Skeletal muscle satellite cell (primary cell): ENCODE data around the gene RENBP.

ENCODE experiments used
- H3K27me3 ChIP-seq: 2 replicates; pipeline ENCODE4 v1.7.0; 2013; ENCODE audit warnings: low read length; ENCODE audit not compliant: control insufficient read depth, insufficient read depth
- H3K36me3 ChIP-seq: 2 replicates; pipeline ENCODE4 v1.7.0; 2013; ENCODE audit warnings: mild to moderate bottlenecking, control low read depth, low read length; ENCODE audit not compliant: insufficient read depth
- H3K4me1 ChIP-seq: 2 replicates; pipeline ENCODE4 v1.7.0; 2013; ENCODE audit warnings: low read length; ENCODE audit not compliant: control insufficient read depth, insufficient read depth
- H3K4me2 ChIP-seq: 2 replicates; pipeline ENCODE4 v1.7.0; 2013; ENCODE audit warnings: mild to moderate bottlenecking, low read length
- H3K4me3 ChIP-seq: 2 replicates; pipeline ENCODE4 v1.7.0; 2013; ENCODE audit warnings: low read length
- H3K9ac ChIP-seq: 2 replicates; pipeline ENCODE4 v1.7.0; 2013; ENCODE audit warnings: mild to moderate bottlenecking, low read depth, low read length, moderate library complexity
- H3K9me3 ChIP-seq: replicated peaks from 2 replicates; pipeline ENCODE4 v1.7.0; 2013; ENCODE audit warnings: mild to moderate bottlenecking, control low read depth, low read length

Gene RENBP

DNA sequence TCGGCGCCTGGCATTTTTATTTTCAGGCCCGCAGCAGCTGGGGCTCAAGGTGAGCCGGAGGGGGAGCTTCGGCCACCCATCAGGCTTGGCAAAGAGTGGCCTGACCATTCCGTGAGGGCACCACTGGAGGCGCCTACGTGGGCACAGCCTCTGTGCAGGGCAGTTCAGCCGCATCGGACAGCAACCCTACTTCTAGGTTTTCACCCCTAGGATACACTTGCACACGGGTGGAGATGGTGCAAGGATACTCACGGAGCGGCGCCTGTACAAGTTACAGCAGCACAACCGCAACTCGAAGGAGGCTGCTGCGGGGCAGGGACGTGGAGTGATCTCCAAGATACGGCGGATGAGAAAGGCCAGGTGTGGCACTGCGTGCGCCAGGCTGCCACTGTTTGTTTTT is 16.3 kb upstream of the RENBP start:
- H3K4me2 ChIP-seq, result no peak overlapping the region
- peaks cover 59% of the 10 kb centered on the region for H3K36me3 ChIP-seq
- no peaks in the 10 kb centered on the region for H3K9me3 ChIP-seq

DNA sequence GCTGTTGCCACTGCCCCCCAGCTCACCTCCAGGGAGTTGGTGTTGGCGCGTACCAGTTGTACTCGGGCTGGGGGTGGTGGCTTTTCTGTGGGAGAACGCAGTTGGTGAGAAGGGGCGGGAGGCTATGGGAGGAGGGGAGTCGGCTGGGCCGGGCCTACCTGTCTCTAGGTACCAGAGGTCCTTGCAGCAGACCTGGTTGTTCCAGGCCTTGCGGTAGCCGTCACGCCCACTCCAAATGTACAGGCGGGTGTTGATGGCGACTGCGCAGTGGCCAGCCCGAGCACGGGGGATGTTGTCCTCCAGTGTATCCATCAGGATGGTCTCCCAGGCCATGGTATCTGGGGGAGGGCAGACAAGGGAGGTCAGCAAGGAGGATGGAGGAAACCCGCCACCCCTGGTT is 15.6 kb upstream of the RENBP start:
- H3K4me1 ChIP-seq, result no peaks in the 10 kb centered on the region
- H3K36me3 ChIP-seq, result peaks cover 64% of the 10 kb centered on the region
- no peaks in the 10 kb centered on the region for H3K9me3 ChIP-seq
- H3K4me2 ChIP-seq, result no peak overlapping the region
- H3K27me3 ChIP-seq, result no peaks in the 10 kb centered on the region
- no peak overlapping the region for H3K4me3 ChIP-seq
- no peak overlapping the region for H3K9ac ChIP-seq

More for the DNA sequence above, 16.3 kb upstream of the RENBP start:
- H3K4me1 ChIP-seq, result peaks cover under 1% of the 10 kb centered on the region
- H3K9ac ChIP-seq, result no peak overlapping the region
- H3K4me3 ChIP-seq, result no peak overlapping the region
- no peaks in the 10 kb centered on the region for H3K27me3 ChIP-seq

DNA sequence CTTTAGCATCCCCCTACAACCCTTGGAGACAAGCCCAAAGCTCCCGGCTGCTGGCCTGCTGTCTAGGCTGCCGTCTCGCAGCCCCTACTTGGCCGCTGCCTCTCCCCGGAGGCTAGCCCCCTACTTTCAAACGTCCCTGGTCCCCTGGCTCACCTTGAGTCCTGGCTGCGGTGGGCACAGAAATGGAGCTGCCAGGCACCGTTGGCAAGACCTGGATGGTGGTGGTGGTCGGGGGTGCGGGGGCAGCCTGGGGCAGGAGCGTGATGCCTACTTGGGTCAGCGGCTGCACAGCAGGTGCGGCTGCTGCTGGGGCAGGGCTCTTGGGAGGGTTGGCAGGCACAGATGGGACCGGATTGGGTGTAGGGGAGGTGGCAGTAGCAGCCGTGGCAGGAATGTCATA is 15.2 kb upstream of the RENBP start:
- Histone ChIP-seq H3K27me3 (no peaks in the 10 kb centered on the region), H3K9ac (no peak overlapping the region), H3K4me2 (no peak overlapping the region), H3K36me3 (peaks cover 68% of the 10 kb centered on the region), H3K4me3 (no peak overlapping the region), H3K4me1 (no peaks in the 10 kb centered on the region), H3K9me3 (no peaks in the 10 kb centered on the region)

DNA sequence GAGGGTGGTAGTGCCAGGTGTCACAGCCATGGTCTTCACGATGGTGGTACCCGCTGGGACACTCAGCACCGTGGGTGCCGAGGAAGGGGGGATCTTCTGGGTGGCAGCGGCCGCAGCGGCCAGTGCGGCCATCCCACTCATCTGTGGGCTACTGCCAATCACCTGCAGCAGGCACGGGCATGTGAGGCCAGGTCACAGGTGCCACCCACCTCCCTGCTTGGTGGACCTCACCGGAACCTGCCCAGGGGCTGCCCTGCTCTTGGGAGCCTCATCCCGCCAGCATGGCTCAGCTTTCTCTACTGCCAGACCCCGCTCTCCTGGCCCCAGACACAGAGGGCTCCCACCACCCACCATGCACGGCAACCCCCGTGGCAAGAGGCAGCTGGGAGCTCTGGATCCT is 14.2 kb upstream of the RENBP start:
- no peaks in the 10 kb centered on the region for H3K4me1 ChIP-seq
- H3K9ac ChIP-seq, result no peak overlapping the region
- H3K27me3 ChIP-seq, result no peaks in the 10 kb centered on the region
- H3K36me3 ChIP-seq, result peaks cover 71% of the 10 kb centered on the region
- H3K4me3 ChIP-seq, result no peak overlapping the region
- H3K4me2 ChIP-seq, result no peak overlapping the region
- H3K9me3 ChIP-seq, result no peaks in the 10 kb centered on the region

DNA sequence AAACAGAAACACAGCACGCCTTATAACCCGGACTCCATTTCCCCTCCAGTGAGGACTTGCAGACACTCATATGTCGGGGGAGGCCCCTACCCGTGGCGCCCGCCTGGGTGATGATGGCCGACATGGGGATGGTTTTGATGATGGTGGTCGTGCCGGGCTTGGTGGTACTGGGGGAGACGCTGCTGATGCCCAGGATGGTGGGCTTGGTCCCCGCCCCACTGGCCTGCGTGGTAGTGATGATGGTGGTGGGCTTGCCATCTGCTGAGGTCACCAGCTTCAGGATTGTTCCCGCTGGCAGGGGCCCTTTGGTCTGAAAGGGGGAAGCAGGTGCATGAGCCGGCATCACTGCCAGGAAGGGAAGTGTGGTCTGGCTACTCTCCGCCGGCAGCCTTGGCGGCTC is 12.8 kb upstream of the RENBP start:
- Histone ChIP-seq H3K4me1 (peaks cover 3% of the 10 kb centered on the region), H3K4me2 (no peak overlapping the region), H3K9me3 (no peaks in the 10 kb centered on the region), H3K9ac (no peak overlapping the region), H3K27me3 (no peaks in the 10 kb centered on the region), H3K4me3 (no peak overlapping the region), H3K36me3 (peaks cover 75% of the 10 kb centered on the region)

DNA sequence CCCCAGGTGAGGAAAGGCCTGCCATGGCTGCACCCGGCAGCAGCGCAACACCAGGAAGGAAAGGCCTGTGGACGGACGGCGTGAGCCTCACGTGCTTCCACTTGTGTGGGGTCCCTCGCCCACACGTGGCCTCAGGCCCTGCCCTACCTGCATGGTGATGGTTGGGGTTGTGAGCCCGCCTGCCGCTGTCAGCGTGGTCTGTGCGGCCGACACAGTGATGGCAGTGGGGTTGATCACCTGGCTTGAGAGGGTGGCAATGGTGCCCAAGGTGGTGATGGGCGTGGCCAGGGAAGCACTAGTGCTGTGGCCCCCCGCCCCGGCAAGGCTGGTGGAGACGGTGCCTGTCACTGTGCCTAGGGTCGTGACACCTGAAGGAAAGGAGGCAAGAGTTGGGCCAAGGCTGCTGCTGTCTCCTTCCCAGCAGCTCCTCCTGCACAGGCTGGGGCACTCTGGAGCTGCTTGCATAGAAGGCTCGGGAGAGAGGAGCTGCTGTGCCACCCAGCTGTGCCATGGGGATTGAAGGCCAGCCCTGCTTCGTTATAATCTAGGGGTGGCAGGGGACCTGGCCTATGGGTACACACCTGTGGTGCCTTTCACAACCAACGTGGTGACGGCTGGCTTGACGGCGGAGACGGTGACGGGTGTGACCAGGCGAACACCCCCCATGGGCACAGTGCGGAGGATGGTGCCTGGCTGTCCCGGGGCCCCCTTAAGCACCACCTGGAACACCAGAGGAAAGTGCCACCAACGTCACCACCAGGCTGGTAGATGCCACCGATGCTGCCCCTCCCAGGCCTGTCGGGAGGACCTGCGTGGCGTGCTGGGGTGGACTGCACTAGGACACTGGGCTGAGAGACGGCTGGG is 11.8 kb upstream of the RENBP start:
- Histone ChIP-seq H3K9ac (no peak overlapping the region), H3K27me3 (no peaks in the 10 kb centered on the region), H3K4me2 (no peak overlapping the region), H3K4me1 (peaks cover 3% of the 10 kb centered on the region), H3K9me3 (no peaks in the 10 kb centered on the region), H3K4me3 (no peak overlapping the region), H3K36me3 (peaks cover 76% of the 10 kb centered on the region)

DNA sequence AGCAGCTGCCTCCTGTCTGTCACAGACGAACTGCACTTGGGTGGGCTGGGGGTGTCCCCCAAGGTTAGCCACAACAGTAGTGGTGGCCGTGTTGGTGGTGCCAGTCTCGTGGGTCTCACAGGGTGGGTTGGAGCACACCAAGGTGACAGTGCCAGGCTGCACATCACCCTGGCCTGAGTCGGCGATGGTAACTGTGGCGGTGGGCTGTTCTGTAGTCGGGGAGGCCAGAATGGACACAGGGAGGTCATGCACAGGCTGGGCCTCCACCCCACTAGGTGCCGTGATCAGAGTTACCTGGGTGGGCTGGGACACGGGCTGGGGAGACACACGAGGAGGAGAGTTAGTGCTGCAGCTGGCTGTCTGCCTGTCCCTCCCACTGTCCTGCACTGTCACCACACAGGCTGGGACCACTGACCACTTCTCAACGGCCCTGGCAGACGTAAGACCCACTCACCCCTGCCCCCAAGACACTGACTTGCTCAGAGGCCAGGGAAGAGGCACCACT is 10.8 kb upstream of the RENBP start:
- H3K36me3 ChIP-seq, result peaks cover 77% of the 10 kb centered on the region
- no peak overlapping the region for H3K4me3 ChIP-seq
- no peaks in the 10 kb centered on the region for H3K9me3 ChIP-seq
- H3K9ac ChIP-seq, result no peak overlapping the region
- H3K4me1 ChIP-seq, result peaks cover 3% of the 10 kb centered on the region
- no peaks in the 10 kb centered on the region for H3K27me3 ChIP-seq
- no peak overlapping the region for H3K4me2 ChIP-seq

DNA sequence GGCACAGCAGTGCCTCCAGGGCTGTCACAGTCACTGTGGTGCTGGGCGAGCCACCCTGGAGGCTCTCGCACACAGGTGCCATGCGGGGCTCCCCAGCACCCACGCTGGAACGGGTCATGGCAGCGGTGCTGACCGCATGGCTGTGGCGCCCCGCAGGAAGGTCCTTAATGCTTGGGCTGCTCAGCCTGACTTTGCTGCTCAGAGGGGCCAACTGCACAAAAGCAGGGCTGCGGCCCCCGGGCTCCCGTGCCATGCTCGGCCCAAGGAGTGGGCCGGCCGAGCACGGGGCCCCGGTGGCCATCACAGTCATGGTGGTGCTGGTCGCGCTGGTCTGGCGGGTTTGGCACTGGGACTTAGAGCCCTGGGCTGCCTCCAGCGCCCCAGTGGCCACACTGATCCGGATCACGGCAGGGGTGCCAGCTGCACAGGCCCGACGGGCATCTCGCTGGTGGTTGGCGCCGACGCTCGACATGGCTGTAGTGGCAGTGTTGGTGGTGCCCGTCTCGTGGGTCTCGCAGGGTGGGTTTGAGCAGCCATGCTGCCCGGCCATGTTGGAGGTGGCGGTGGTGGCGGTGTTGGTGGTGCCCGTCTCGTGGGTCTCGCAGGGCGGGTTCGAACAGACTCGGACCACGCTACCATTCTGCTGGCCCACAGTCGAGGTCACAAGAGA is 10.2 kb upstream of the RENBP start:
- Histone ChIP-seq H3K9ac (no peak overlapping the region), H3K4me1 (peaks cover 3% of the 10 kb centered on the region), H3K36me3 (peaks cover 78% of the 10 kb centered on the region)

DNA sequence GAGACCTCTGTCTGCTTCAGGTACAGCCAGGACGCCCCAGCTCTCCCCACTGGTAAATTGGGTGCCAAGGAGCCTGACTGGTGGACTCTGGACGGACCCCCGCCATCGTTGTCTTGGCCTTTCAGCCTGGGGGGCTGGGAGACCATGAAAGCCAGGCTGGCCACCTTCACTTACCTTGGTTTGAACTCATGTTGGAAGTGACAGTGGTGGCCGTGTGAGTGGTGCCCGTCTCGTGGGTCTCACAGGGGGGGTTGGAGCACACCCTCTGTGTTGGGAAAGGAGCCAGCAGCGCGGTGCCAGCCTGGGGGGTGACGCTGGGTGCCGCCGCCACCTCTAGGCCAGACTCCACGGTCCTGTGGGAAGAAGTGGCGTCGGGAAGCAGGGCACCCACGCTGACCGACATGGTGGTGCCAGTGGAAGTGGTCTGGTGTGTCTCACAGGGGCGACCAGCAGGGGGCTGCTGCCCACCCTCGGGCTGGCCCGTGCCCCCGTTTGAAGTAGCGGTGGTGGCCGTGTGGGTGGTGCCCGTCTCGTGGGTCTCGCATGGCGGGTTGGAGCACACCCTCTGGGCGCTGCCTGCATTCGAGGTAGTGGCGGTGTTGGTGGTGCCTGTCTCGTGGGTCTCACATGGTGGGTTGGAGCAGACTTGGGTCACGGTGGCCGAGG is 9.6 kb upstream of the RENBP start:
- Histone ChIP-seq H3K4me2 (no peak overlapping the region), H3K4me3 (no peak overlapping the region), H3K27me3 (no peaks in the 10 kb centered on the region), H3K9ac (no peak overlapping the region), H3K4me1 (peaks cover 3% of the 10 kb centered on the region), H3K36me3 (peaks cover 82% of the 10 kb centered on the region), H3K9me3 (no peaks in the 10 kb centered on the region)

More for the DNA sequence above, 10.2 kb upstream of the RENBP start:
- H3K27me3 ChIP-seq, result no peaks in the 10 kb centered on the region
- H3K4me3 ChIP-seq, result no peak overlapping the region
- no peak overlapping the region for H3K4me2 ChIP-seq
- H3K9me3 ChIP-seq, result no peaks in the 10 kb centered on the region

DNA sequence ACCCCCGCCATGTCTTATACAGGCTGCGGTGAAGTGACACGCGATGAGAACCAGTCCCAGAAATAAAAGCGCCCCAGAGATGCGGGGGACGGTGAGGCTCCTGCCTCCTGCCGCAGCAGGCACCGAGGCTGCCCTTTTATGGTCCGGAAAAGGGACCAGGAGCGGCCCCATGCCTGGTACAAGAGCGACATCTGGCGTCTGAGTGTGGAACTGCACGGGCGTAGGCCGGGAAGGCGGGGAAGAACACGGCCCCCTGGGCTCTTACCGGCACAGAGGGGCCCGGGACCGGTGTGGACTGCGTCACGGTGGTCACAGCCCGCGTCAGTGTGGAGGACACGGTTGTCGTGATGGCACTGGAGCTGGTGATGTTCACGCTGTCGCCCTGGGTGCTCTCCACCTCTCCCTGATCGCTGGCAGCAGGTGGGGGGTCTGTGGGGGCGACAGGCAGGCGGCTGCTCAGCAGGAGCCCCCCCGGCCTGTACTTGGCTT is 8.9 kb upstream of the RENBP start:
- no peak overlapping the region for H3K4me3 ChIP-seq
- no peak overlapping the region for H3K4me2 ChIP-seq
- peaks cover 80% of the 10 kb centered on the region for H3K36me3 ChIP-seq
- peak overlapping the region; percentile 30 for H3K9ac ChIP-seq
- no peaks in the 10 kb centered on the region for H3K27me3 ChIP-seq
- no peaks in the 10 kb centered on the region for H3K9me3 ChIP-seq
- H3K4me1 ChIP-seq, result peaks cover 3% of the 10 kb centered on the region

DNA sequence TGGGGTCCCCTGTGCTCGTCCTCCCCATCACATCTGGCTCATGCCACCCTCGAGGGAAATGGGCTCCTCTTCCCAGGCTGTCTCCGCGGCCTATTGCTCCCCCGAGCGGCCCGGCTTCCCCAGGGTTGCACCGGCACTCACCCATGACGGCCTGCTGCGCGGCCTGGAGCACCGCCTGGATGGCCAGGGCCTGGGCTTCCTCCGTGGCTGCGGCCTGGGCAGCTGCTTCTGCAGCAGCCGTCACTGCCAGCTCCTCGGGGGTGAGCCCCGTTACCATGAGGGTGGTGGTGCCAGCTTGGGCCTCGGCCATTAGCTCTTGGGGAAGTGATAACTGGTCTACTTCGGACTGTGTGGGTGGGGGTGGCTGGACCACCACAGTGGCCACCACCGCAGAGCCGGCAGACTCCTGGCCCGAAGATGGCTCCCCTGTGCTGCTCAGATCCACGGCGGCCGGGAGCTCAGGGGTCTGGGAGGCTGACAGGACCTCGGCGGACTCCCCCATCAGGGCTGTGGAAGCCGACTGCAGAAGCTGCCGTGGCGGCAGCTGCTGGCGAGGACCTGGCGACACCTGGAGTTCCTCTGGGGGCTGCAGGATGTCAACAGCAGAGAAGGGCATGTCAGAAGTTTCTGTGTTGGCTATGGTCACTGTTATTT is 8.1 kb upstream of the RENBP start:
- Histone ChIP-seq H3K4me3 (no peak overlapping the region), H3K36me3 (peaks cover 78% of the 10 kb centered on the region), H3K9ac (peak overlapping the region; percentile 30)

More for the DNA sequence above, 8.1 kb upstream of the RENBP start:
- Histone ChIP-seq H3K27me3 (no peaks in the 10 kb centered on the region), H3K4me1 (peaks cover 3% of the 10 kb centered on the region), H3K4me2 (no peak overlapping the region), H3K9me3 (no peaks in the 10 kb centered on the region)
